Neural progenitor cell (in vitro differentiated cells): ENCODE results near the gene ZFP57.

Source experiments
- CTCF ChIP-seq: fragments of 200-600 bp; sonication (generic); IDR thresholded peaks from 2 replicates; pipeline ENCODE4 v1.5.1; 2017; ENCODE audit warnings: antibody characterized with exemption, mild to moderate bottlenecking
- EZH2 ChIP-seq: fragments of 200-600 bp; sonication (generic); IDR thresholded peaks from 2 replicates; pipeline ENCODE4 v1.6.1; 2017; ENCODE audit warnings: antibody characterized with exemption, mild to moderate bottlenecking, moderate library complexity

DNA sequence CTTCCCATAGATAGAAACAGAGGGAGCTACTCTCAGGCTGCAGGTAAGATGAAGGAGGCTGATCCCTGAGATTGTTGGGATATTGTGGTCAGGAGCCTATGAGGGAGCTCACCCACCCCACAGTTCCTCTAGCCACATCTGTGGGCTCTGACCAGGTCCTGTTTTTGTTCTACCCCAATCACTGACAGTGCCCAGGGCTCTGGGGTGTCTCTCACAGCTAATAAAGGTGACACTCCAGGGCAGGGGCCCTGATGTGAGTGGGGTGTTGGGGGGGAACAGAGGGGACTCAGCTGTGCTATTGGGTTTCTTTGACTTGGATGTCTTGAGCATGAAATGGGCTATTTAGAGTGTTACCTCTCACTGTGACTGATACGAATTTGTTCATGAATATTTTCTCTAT, 45.0 kb upstream of the ZFP57 start:
- TF ChIP-seq CTCF (no peak), EZH2 (no peak)
